Brain microvascular endothelial cell (primary cell): Measurements from ENCODE around the gene PRR20G.

Experiments
- DNase-seq: peaks from one replicate; pipeline ENCODE4 v3.0.0-alpha.2; 2020
- H3K27ac ChIP-seq: fragments of 250-450 bp; sonication (Bioruptor Pico); 2 replicates; pipeline ENCODE4 v1.5.1; 2020; ENCODE audit warnings: mild to moderate bottlenecking, moderate library complexity
- H3K27me3 ChIP-seq: fragments of 250-450 bp; sonication (Bioruptor Pico); replicated peaks from 2 replicates; pipeline ENCODE4 v1.5.1; 2020; ENCODE audit warnings: mild to moderate bottlenecking
- H3K36me3 ChIP-seq: fragments of 250-450 bp; sonication (Bioruptor Pico); replicated peaks from 2 replicates; pipeline ENCODE4 v1.5.1; 2020; ENCODE audit warnings: mild to moderate bottlenecking
- H3K4me3 ChIP-seq: 2 replicates; pipeline ENCODE4 v1.5.1; 2011; ENCODE audit warnings: low read depth, mild to moderate bottlenecking, control low read depth, low read length, moderate library complexity
- in situ Hi-C: cut with HindIII; loops from 2 replicates; pipeline ENCODE4 v1.10.0; 2017; ENCODE audit warnings: low sequenced_read_pairs, low pct_ligation_motif_present
- TF ChIP-seq, protein P1 (sequence below): IDR thresholded peaks from 2 replicates; pipeline ENCODE4 v1.5.1; 2011; ENCODE audit warnings: low read depth, mild to moderate bottlenecking, moderate library complexity, low read length, control low read depth, inconsistent platforms; ENCODE audit errors: missing control alignments

The PRR20G gene

DNA sequence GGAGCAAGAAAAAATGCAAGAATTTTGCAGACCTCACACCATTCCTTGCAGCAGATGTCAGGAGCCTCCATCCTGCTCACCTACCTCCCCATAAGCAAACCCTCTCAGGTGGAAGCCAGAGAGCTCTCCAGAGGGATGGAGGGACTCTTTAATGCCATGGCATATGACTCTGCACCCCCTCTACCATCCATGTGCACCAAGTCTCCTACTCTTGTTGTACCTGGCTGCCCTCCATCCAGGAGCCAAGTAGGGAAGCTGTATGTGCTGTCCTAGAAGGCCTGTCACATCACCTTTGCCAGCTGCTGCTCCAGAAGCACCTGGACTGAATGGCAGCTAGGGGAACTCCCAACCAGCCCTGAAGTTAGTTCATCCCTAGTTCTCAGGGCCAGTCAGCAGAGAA, 38.5 kb upstream of the PRR20G start:
- no peaks in the 10 kb centered on the region for H3K36me3 ChIP-seq
- TF ChIP-seq, protein P1, sequence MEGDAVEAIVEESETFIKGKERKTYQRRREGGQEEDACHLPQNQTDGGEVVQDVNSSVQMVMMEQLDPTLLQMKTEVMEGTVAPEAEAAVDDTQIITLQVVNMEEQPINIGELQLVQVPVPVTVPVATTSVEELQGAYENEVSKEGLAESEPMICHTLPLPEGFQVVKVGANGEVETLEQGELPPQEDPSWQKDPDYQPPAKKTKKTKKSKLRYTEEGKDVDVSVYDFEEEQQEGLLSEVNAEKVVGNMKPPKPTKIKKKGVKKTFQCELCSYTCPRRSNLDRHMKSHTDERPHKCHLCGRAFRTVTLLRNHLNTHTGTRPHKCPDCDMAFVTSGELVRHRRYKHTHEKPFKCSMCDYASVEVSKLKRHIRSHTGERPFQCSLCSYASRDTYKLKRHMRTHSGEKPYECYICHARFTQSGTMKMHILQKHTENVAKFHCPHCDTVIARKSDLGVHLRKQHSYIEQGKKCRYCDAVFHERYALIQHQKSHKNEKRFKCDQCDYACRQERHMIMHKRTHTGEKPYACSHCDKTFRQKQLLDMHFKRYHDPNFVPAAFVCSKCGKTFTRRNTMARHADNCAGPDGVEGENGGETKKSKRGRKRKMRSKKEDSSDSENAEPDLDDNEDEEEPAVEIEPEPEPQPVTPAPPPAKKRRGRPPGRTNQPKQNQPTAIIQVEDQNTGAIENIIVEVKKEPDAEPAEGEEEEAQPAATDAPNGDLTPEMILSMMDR = no peak
- H3K4me3 ChIP-seq = no peak overlapping the region
- no peak for DNase-seq
- H3K27ac ChIP-seq = no peak overlapping the region
- H3K27me3 ChIP-seq = no peaks in the 10 kb centered on the region
- in situ Hi-C loops = no loop called here

DNA sequence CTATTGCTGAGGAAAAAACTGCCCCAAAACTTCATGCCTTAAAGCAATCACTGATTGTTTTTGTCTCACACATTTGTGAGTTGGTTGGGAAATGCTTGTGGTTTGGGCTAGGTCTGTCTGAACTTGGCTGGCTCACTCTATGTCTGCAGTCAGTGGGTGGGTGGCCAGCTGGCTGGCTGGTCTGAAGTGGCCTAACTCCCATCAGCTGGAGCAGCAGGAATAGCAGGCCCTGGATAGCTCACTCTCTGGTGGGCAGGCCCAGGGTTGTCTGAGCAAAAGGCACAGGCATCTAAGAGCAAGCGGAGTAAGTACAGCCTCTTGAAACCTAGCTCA, 37.7 kb upstream of the PRR20G start:
- in situ Hi-C loops = no loop called here
- no peaks in the 10 kb centered on the region for H3K36me3 ChIP-seq
- TF ChIP-seq, protein P1 = no peak
- no peak for DNase-seq
- H3K27me3 ChIP-seq = no peaks in the 10 kb centered on the region
- H3K27ac ChIP-seq = no peak overlapping the region
- no peak overlapping the region for H3K4me3 ChIP-seq

DNA sequence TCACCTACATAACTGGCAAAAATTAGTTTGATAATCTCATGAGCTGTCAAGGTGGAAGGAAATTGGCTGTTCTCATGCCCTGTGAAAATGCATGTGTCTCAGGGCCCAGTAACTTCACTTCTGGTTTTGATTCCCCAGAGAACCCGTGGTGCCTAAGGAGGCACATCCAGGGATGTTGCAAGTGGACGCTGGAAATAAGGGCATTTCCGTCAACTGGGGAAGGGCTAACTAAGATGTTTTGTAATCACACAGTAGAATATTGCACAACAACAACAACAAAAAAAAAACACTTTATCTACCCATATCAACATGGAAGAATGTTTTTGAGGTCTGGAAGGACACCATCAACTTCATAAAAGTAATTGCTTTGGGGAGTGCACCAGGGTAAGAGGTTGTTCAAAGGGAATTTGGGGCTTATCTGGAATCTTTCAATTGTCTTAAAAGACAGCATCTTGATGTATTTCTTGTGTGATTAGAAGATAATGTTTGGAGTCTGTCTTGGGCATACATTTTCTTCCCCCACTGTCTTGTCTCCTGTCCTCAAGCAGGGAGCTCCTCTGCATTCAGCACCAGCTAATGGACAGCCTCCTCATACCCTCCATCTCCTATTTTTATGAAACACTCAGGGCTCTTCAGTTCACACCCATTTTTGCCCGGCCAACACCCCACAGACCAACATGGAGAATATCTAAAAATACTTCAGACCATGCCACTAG, 37.2 kb upstream of the PRR20G start:
- no peak overlapping the region for H3K4me3 ChIP-seq
- TF ChIP-seq, protein P1 = no peak
- DNase-seq = no peak
- in situ Hi-C loops = no loop called here
- H3K27me3 ChIP-seq = no peaks in the 10 kb centered on the region
- H3K36me3 ChIP-seq = no peaks in the 10 kb centered on the region
- no peak overlapping the region for H3K27ac ChIP-seq

DNA sequence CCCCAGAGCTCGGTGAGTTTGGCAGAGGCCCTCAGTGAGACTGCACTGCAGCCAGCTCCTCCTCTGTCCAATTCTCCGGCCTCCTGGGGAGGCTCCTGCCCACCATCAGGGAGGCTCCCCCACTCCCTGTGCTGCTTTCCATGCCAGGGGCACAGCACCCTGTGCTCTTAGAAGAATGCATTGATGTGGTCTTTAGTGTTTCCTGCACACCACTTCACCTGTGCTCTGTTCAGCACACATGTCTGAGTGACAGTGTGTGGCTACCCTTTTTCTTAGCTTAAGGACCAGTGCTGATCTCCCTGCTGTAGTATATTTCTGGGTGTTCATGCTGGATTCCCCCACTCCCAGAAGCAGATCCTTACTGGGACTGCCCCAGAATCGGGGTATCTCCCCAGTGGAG, 36.2 kb upstream of the PRR20G start:
- Histone ChIP-seq H3K4me3 (no peak overlapping the region), H3K27me3 (no peaks in the 10 kb centered on the region), H3K36me3 (no peaks in the 10 kb centered on the region), H3K27ac (no peak overlapping the region)
- DNase-seq = no peak
- in situ Hi-C loops = no loop called here
- TF ChIP-seq, protein P1 = no peak

DNA sequence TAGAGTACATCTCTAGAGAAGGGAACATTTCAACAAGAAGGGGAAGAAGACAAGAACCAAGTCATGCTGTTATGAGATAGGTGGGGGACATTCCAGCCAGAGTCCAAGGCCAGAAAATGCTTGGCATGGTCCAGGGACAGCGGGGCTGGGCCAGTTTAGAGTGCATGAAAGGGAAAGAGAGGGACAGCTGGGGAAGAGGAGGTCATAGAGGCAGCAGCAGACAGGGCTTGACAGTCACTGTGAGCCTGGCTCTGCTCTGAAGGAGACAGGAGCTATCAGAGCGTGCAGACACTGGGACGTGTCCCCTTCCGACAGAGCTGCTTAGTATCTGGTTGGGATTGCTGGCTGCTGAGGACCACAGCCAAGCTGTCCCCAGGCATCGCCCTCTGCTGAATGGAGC, 35.7 kb upstream of the PRR20G start:
- H3K27ac ChIP-seq = no peak overlapping the region
- in situ Hi-C loops = no loop called here
- no peak overlapping the region for H3K4me3 ChIP-seq
- no peaks in the 10 kb centered on the region for H3K27me3 ChIP-seq
- no peak for DNase-seq
- H3K36me3 ChIP-seq = no peaks in the 10 kb centered on the region
- TF ChIP-seq, protein P1 = no peak

DNA sequence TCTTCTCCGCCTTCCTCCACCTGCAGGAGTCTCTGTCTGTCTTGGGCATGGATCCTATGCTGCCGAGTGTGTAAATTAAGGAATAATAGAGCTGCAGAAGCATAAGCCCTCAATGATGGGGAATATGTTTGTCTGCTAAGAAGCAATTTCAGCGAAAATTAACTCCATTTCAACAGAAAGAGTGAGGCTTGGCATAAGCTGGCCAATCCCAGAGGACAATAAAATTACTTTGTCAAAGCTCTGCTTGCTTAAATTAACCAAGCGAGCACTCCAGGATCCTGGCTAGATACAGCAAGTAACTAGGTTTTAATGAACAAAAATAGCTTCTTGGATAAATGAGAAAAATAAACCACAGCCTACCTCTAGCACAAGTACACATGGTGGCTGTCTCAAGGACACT, 33.5 kb upstream of the PRR20G start:
- H3K27me3 ChIP-seq = no peaks in the 10 kb centered on the region
- no peaks in the 10 kb centered on the region for H3K36me3 ChIP-seq
- no peak for DNase-seq
- no peak overlapping the region for H3K27ac ChIP-seq
- TF ChIP-seq, protein P1 = no peak
- in situ Hi-C loops = no loop called here
- no peak overlapping the region for H3K4me3 ChIP-seq
